K562 (cell line): ENCODE results near the gene HOXD4. TPM values are rescaled to one million over a fixed set of nuclear protein-coding genes. Genes with fewer than 3 reads are reported as not detected.
A peak's percentile ranks its signal among the peaks of the same experiment; 100 is the strongest.

ENCODE experiments used
- ATAC-seq: fragments of 200-7000 bp; cut with Tn5 transposase; 3 replicates; pipeline ENCODE4 v1.9.1; 2020; ENCODE audit warnings: moderate library complexity
- BruUV-seq: library from RNA; stranded (reverse); fragments of 400-500 nt; replicated peaks from 2 replicates; lab custom pipeline; 2021; lab: Mats Ljungman, UMichigan
- CTCF ChIA-PET: fragments of 300-600 bp; formaldehyde crosslinking; extraction: SDS; loops from one replicate; lab custom pipeline; 2021; ENCODE audit warnings: low intra/inter-chr PET ratio; lab: Yijun Ruan, JAX
- POLR2A ChIA-PET: fragments of 300-600, 350-650 bp; sonication (Branson Sonifier 250); formaldehyde crosslinking; extraction: SDS; loops from one replicate; lab custom pipeline; 2021; ENCODE audit warnings: antibody characterized with exemption, inconsistent platforms; lab: Yijun Ruan, JAX
- DNase-seq, 4 experiments: peaks; one replicate each; pipeline versions ENCODE4 v3.0.0 to v3.0.0-alpha.2; 2011 to 2018; ENCODE audit warnings: low spot score in 3 of 4, mixed read lengths in 3 of 4; ENCODE audit errors: extremely low read depth in 1 of 4
- FAIRE-seq: peaks from 2 replicates; lab custom pipeline; 2011; peaks lifted over from hg19 to GRCh38; lab: Jason Lieb, UNC
- H2AFZ ChIP-seq: 2 replicates; pipeline ENCODE4 v1.6.0; 2011; ENCODE audit warnings: low read depth, low read length, control low read depth, inconsistent platforms
- H3K27ac ChIP-seq: fragments of 200-600 bp; 3 replicates; pipeline ENCODE4 v1.8.0; 2011; ENCODE audit warnings: low read depth, mild to moderate bottlenecking, control low read depth, inconsistent platforms, low read length, moderate library complexity, mixed read lengths; ENCODE audit errors: extremely low read depth
- H3K27me3 ChIP-seq, 2 experiments: fragments of 300-600 bp in 1 of 2; 2 replicates in 1 of 2; 3 replicates in 1 of 2; pipeline versions ENCODE4 v1.6.0 to v1.8.0; 2011; ENCODE audit warnings: inconsistent platforms in 2 of 2, low read length in 2 of 2, mild to moderate bottlenecking in 1 of 2, mixed read lengths in 1 of 2, moderate library complexity in 1 of 2; ENCODE audit not compliant: control insufficient read depth in 2 of 2, insufficient read depth in 2 of 2
- H3K36me3 ChIP-seq: fragments of 300-600 bp; 3 replicates; pipeline ENCODE4 v1.8.0; 2011; ENCODE audit warnings: mild to moderate bottlenecking, low read length, inconsistent platforms; ENCODE audit not compliant: control insufficient read depth, insufficient read depth
- H3K4me1 ChIP-seq, 2 experiments: fragments of 200-600 bp in 1 of 2; replicated peaks in 1 of 2; 2 replicates in 1 of 2; 3 replicates in 1 of 2; pipeline versions ENCODE4 v1.5.1 to v1.8.0; 2011; ENCODE audit warnings: inconsistent platforms in 2 of 2, low read length in 2 of 2, mild to moderate bottlenecking in 1 of 2, mixed read lengths in 1 of 2, moderate library complexity in 1 of 2; ENCODE audit not compliant: control insufficient read depth in 2 of 2, insufficient read depth in 2 of 2
- H3K4me2 ChIP-seq: 2 replicates; pipeline ENCODE4 v1.6.1; 2011; ENCODE audit warnings: low read length, control low read depth, inconsistent platforms, mixed read lengths; ENCODE audit not compliant: insufficient read depth
- H3K4me3 ChIP-seq: fragments of 200-600 bp; sonication (generic), shearing (Covaris generic); 2 replicates; pipeline ENCODE4 v1.5.1; 2016; ENCODE audit warnings: control low read depth, inconsistent platforms
- H3K79me2 ChIP-seq: fragments of 200-600 bp; 3 replicates; pipeline ENCODE4 v1.8.0; 2011; ENCODE audit warnings: low read length, inconsistent platforms; ENCODE audit not compliant: control insufficient read depth, insufficient read depth
- H3K9ac ChIP-seq, 2 experiments: 2 replicates each; pipeline versions ENCODE4 v1.6.0 to v1.6.1; 2011; ENCODE audit warnings: low read depth in 2 of 2, low read length in 2 of 2, control low read depth in 1 of 2, inconsistent platforms in 1 of 2, mild to moderate bottlenecking in 1 of 2, mixed read lengths in 1 of 2; ENCODE audit not compliant: insufficient read depth in 1 of 2
- H3K9me1 ChIP-seq: one replicate; pipeline ENCODE4 v1.6.0; 2011; ENCODE audit warnings: inconsistent platforms, mild to moderate bottlenecking, low read length, moderate library complexity; ENCODE audit not compliant: control insufficient read depth, insufficient read depth
- H3K9me3 ChIP-seq: replicated peaks from 2 replicates; pipeline ENCODE4 v1.5.1; 2011; ENCODE audit warnings: low read depth, low read length, inconsistent platforms; ENCODE audit not compliant: control insufficient read depth, insufficient read depth
- H4K20me1 ChIP-seq: replicated peaks from 2 replicates; pipeline ENCODE4 v1.6.1; 2011; ENCODE audit warnings: low read length, inconsistent platforms, mixed read lengths; ENCODE audit not compliant: control insufficient read depth, insufficient read depth
- E2F4 ChIP-seq: sonication (generic); formaldehyde crosslinking; IDR thresholded peaks from 2 replicates; pipeline ENCODE4 v1.8.0; 2022; ENCODE audit warnings: mild to moderate bottlenecking, low read depth, missing genetic modification reagents
- E2F6 ChIP-seq, 2 experiments: IDR thresholded peaks; 2 replicates each; pipeline ENCODE4 v1.6.1; 2011; ENCODE audit warnings: borderline replicate concordance in 1 of 2, control low read depth in 1 of 2, low read depth in 1 of 2, low read length in 1 of 2, mild to moderate bottlenecking in 1 of 2, mixed read lengths in 1 of 2, moderate library complexity in 1 of 2; ENCODE audit not compliant: insufficient read depth in 1 of 2, insufficient read length in 1 of 2, poor library complexity in 1 of 2, severe bottlenecking in 1 of 2; ENCODE audit errors: extremely low read depth in 1 of 2
- SREBF1 ChIP-seq: fragments of 150-350 bp; IDR thresholded peaks from 2 replicates; pipeline ENCODE4 v1.6.1; 2014; ENCODE audit warnings: antibody characterized with exemption, low read depth, low read length, borderline replicate concordance
- STAG1 ChIP-seq: sonication (generic); formaldehyde crosslinking; IDR thresholded peaks from 2 replicates; pipeline ENCODE4 v1.5.0; 2020; ENCODE audit warnings: missing genetic modification reagents, borderline replicate concordance
- STAT5B ChIP-seq: fragments of 250-450 bp; sonication (Bioruptor Pico); IDR thresholded peaks from 2 replicates; pipeline ENCODE4 v1.8.0; 2021; ENCODE audit warnings: mild to moderate bottlenecking, inconsistent platforms
- ZBTB12 ChIP-seq: fragments of 250-450 bp; sonication (Bioruptor Pico); IDR thresholded peaks from 2 replicates; pipeline ENCODE4 v1.4.0; 2020
- WGBS: fragments of 100-300 bp; shearing (Covaris generic); methylation state at CpG from one replicate; pipeline ENCODE4 v1.1.6; 2016; ENCODE audit warnings: low coverage, mixed read lengths; ENCODE audit not compliant: insufficient coverage; ENCODE audit errors: missing lambda C conversion rate; 5-methylcytosine and 5-hydroxymethylcytosine counted together
- in situ Hi-C: fragments of 300-500 bp; cut with MboI; formaldehyde crosslinking; loops from 4 replicates; pipeline ENCODE4 v1.15.0; 2018; ENCODE audit warnings: inconsistent platforms, mixed read lengths
- intact Hi-C: fragments of 100-400 bp; cut with micrococcal nuclease; formaldehyde crosslinking; loops from 2 replicates; pipeline ENCODE4 v1.14.2; 2022
- polyA plus RNA-seq, 8 experiments: library from polyadenylated mRNA; depleted of rRNA in 4 of 8; stranded (reverse) in 5 of 8; unstranded in 3 of 8; fragments of >200 nt; fragmentation: Nextera tagmentation in 2 of 8; fragmentation: Illumina TruSeq in 1 of 8; extraction: Ambion mirVana in 2 of 8; extraction: Trizol in 1 of 8; gene quantifications; 2 replicates each; pipeline versions ENCODE4 v1.2.1 to v1.2.3, GENCODE V29; 2011 to 2014; ENCODE audit warnings: inconsistent platforms in 1 of 8, missing spikeins in 1 of 8
- total RNA-seq, 7 experiments: library from RNA; depleted of rRNA in 6 of 7; stranded (reverse); fragments of >200 nt in 6 of 7; fragmentation: Illumina TruSeq in 2 of 7; extraction: Trizol in 2 of 7; gene quantifications; 2 replicates each; pipeline versions ENCODE4 v1.2.1 to v1.2.3, GENCODE V29; 2011 to 2021; ENCODE audit warnings: low replicate concordance in 1 of 7

Gene HOXD4
- total and polyA plus RNA-seq, 9 of the 15 experiments (the other 6 are each of a cell fraction or from before 2014, with no cell fraction given), result not detected

GRCh38 chr2:176170602-176171305 is 19.4 kb downstream of the HOXD4 start (continued):
- no peak for TF ChIP-seq ZBTB12 (CRISPR knock-in tag)
- TF ChIP-seq STAG1, result no peak
- TF ChIP-seq STAT5B (CRISPR knock-in tag), result no peak
- TF ChIP-seq SREBF1, result no peak
- TF ChIP-seq, all 486 proteins: peak for 0

GRCh38 chr2:176171351-176172006 is 20.1 kb downstream of the HOXD4 start:
- DNase-seq (no peak), FAIRE-seq (no peak), ATAC-seq (no peak)
- in situ Hi-C loops (no loop called here), intact Hi-C loops (no loop called here)
- no peak overlapping the region for H3K27ac ChIP-seq
- H2AFZ ChIP-seq, result no peak overlapping the region
- 12% methylated on average over 45 of the region's 51 CpGs for WGBS
- H3K36me3 ChIP-seq, result no peaks in the 10 kb centered on the region
- no peak overlapping the region for H3K4me3 ChIP-seq
- no peaks in the 10 kb centered on the region for H3K9me1 ChIP-seq
- H3K4me2 ChIP-seq, result no peak overlapping the region
- peaks cover 41 to 46% of the 10 kb centered on the region in 2 experiments; a peak in 4 of 5 replicates for H3K27me3 ChIP-seq
- no peak overlapping the region for H3K9ac ChIP-seq
- H3K4me1 ChIP-seq, result peaks cover 0 to 25% of the 10 kb centered on the region in 2 experiments; a peak in 2 of 5 replicates
- no peaks in the 10 kb centered on the region for H3K79me2 ChIP-seq
- CTCF ChIA-PET, result no interaction called here
- POLR2A ChIA-PET, result interaction anchor here (0.8 kb wide), 1 partner anchor 10 kb away, joined by 4 read pairs; no protein-coding TSS in a partner anchor
- no peaks in the 10 kb centered on the region; the same call in 1 of the 2 replicates for H4K20me1 ChIP-seq
- BruUV-seq, result no TSS peak
- H3K9me3 ChIP-seq, result no peaks in the 10 kb centered on the region
- TF ChIP-seq E2F6 (IDR thresholded peaks at IDR 0.05; ENCODE audit: borderline replicate concordance in 1 of 2, extremely low read depth in 1 of 2, insufficient read depth in 1 of 2, insufficient read length in 1 of 2, low read depth in 1 of 2, low read length in 1 of 2, poor library complexity in 1 of 2, severe bottlenecking in 1 of 2), result peak in 1 of 2 experiments; percentile 37
- no peak for TF ChIP-seq E2F4 (CRISPR knock-in tag)
- TF ChIP-seq, all 486 proteins: peak for 1
